ENCODE measurements around the gene MLC1. TPM values are rescaled to one million over a fixed set of nuclear protein-coding genes. Genes with fewer than 3 reads are reported as not detected.

The MLC1 gene
- total RNA-seq, result 7.2 TPM

GRCh38 chr22:50085211-50085972 is at the start of gene MLC1:
MLC1 (minus strand) TSS chr22:50085426; CDS start chr22:50084902, 524 bp downstream.

GRCh38 chr22:50089682-50090411 is 4.6 kb upstream of the MLC1 start, which contains the start of gene MOV10L1:
MOV10L1 (plus strand) TSS chr22:50090006; CDS start chr22:50090089, 83 bp downstream.

GRCh38 chr22:50058061-50058905 is 26.9 kb downstream of the MLC1 start, which contains the start of gene TTLL8:
TTLL8 (minus strand) TSS chr22:50058298.

GRCh38 chr22:50012211-50013181 is 72.7 kb downstream of the MLC1 start, which contains the start of gene IL17REL:
IL17REL (minus strand) TSS chr22:50012765; CDS start chr22:50012646, 119 bp downstream.

Other genes starting within 250 kb of the MLC1 start
- 24.7 TPM for gene ZBED4, start 231.6 kb downstream of the MLC1 start, total RNA-seq
- gene ALG12, start 167.0 kb downstream of the MLC1 start, total RNA-seq, result 23.3 TPM
- 24.4 TPM for gene CRELD2, start 166.8 kb downstream of the MLC1 start, total RNA-seq
- gene PIM3, start 124.7 kb downstream of the MLC1 start, total RNA-seq, result 42.3 TPM
- gene IL17REL, start 72.7 kb downstream of the MLC1 start, total RNA-seq, result 0.55 TPM
- gene TTLL8, start 27.1 kb downstream of the MLC1 start, total RNA-seq, result not detected
- 5.6 TPM for gene MOV10L1, start 4.6 kb upstream of the MLC1 start, total RNA-seq
- gene PANX2, start 85.3 kb upstream of the MLC1 start, total RNA-seq, result 2.4 TPM
- 17.3 TPM for gene TRABD, start 100.5 kb upstream of the MLC1 start, total RNA-seq
- 17.5 TPM for gene SELENOO, start 115.6 kb upstream of the MLC1 start, total RNA-seq
- gene TUBGCP6, start 159.6 kb upstream of the MLC1 start, total RNA-seq, result 65.6 TPM
- 30.9 TPM for gene HDAC10, start 165.8 kb upstream of the MLC1 start, total RNA-seq
- 18.9 TPM for gene MAPK12, start 176.3 kb upstream of the MLC1 start, total RNA-seq
- gene MAPK11, start 185.0 kb upstream of the MLC1 start, total RNA-seq, result 7.6 TPM
- 169 TPM for gene PLXNB2, start 222.2 kb upstream of the MLC1 start, total RNA-seq
- gene DENND6B, start 241.6 kb upstream of the MLC1 start, total RNA-seq, result 16.9 TPM

Data from camera-type eye (tissue), 1 donor.